Pons (tissue), 1 donor: ENCODE measurements around the gene NDUFB7.
"Not testable (repeated sequence)": the region's sequence is repeated elsewhere in the genome, so short reads cannot be mapped to it uniquely, and the experiment has no call there.

ENCODE experiments used
- DNase-seq: peaks from one replicate; pipeline ENCODE4 v3.0.0-alpha.2; 2016; ENCODE audit warnings: low spot score

NDUFB7 gene

DNA sequence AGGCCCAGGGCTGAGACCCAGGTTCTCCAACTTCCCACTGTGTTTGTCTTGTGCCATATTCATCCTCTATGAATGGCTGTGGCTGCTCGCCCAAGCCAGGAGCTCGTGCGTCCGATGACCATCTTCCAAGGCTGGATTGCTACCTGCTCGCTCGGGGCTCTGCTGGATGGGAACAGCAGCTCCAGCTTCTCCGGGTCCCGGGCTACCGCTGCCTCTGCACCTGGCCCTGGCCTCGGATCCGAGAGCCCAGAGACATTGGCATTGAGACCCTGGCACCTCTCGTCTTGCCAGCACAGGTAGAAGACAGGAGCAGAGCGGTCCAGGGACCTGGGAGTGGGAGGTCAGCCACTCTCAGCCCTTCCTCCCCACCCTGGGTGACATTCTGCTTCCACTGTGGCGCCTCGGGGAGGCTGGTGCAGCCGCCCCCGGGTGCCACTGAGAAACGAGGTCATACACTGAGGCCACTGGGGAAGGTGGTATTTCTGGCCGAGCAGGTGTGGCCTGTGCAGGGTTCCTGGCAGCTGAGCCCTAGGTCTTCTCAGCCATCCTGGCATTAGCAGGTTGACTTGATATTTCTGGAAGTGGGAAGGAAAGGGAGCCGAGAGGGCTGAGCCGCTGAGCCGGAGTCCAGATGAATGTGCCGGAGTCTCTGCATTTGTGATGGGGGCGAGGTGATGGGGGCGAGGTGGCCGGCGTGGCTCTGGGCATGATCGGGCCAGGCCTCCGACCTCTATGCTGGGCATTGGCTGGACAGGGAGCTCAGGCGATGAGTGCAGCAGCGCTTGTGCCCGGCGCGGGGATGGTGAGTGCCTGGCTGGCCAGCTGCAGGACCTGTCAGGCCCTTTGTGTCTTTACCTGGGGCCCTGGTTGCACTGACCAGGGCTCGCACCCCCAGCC lies 18.6 kb downstream of the NDUFB7 start:
- no peak for DNase-seq

DNA sequence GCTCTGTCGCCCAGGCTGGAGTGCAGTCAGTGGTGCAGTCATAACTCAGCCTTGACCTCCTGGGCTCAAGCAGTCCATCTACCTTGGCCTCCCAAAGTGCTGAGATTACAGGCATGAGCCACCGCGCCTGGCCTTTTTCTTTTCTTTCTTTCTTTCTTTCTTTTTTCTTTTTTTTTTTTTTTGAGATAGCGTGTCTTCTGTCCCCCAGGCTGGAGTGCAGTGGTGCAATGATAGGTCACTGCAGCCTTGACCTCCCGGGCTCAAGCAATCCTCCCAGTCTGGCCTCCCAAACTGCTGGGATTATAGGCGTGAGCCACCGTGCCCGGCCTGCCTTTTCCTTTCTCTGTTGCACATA lies 19.9 kb downstream of the NDUFB7 start:
- not testable (repeated sequence) for DNase-seq

DNA sequence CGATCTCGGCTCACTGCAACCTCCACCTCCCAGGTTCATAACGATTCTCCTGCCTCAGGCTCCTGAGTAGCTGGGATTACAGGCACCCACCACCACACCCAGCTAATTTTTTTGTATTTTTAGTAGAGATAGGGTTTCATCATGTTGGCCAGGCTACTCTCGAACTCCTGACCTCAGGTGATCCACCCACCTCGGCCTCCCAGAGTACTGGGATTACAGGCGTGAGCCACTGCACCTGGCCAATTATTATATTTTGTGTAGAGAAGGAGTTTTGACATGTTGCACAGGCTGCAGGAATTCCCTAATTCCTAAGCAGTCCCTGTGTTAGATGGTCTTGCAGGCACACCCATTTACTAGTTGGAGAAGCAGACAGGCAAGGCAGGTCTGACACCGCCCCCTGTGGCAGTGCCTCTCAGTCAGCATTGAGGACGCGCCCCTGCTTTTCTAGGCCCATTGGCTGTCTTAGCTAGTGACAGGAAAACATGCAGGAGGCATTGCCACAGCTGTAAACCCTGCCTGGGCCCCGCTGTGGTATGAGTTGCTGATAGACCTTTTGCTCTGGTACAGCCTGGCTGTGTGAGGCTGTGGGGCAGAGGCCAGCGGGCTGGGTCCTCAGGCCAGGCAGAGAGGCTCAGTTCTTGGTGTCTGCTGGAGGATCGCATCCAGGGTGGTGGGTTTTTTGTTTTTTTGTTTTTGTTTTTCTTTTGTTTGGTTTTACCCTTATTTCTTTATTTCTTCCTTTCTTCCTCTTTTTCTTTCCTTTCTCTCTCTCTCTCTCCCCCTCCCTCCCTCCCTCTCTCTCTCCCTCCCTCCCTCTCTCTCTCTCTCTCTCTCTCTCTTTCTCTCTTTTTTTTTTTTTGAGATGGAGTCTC lies 20.5 kb downstream of the NDUFB7 start:
- DNase-seq: peak; percentile 72

DNA sequence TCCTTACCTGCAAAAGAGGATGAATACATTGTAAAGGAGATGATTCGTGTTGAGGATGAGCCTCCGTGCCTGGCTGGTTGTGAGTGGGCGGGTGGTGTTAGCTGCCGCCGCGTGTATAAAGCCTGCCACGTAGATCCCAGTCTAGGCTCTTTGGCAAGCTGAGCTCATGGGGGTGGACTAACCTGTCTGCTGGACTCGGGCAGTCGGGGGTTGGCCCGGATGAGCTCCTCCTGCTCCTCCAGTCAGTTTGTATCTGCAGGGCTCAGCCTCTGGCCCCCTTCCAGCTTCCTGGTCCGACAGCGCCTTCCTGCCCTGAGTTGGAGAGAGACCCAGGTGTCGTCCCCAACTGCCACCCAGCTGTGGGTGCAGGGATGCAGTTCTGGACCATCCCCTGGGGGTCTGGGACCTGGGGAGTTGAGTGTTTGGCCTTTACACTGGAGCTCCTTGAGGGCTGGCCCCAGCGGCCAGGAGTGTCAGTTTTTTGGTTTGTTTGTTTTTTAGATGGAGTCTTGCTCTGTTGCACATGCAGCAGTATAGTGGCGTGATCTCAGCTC lies 21.6 kb downstream of the NDUFB7 start:
- DNase-seq: no peak

DNA sequence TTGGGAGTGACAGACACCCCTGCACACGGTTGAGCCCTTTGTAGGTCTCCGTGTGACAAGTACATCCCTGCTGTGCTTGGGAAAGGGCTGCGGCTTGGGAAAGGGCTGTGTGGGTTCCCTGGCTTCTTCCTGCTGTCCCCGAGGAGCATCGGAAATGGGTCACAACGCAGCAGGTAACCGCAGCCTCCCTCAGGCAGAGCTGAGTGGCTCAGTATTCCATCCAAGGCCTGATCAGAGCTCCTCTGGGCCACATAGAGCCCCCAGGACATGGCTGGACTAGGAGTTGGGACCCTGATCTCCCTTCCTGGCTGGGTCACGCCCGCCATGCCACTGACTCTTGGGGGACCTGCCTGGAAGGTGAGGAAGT lies 26.2 kb downstream of the NDUFB7 start:
- no peak for DNase-seq

- peak; percentile 96 for DNase-seq
Measured at GRCh38 chr19:14544977-14545715, 26.7 kb downstream of the NDUFB7 start.

- no peak for DNase-seq
Measured at GRCh38 chr19:14544047-14544446, 27.8 kb downstream of the NDUFB7 start.

GRCh38 chr19:14542711-14543328 lies 29.0 kb downstream of the NDUFB7 start:
- no peak for DNase-seq

DNA sequence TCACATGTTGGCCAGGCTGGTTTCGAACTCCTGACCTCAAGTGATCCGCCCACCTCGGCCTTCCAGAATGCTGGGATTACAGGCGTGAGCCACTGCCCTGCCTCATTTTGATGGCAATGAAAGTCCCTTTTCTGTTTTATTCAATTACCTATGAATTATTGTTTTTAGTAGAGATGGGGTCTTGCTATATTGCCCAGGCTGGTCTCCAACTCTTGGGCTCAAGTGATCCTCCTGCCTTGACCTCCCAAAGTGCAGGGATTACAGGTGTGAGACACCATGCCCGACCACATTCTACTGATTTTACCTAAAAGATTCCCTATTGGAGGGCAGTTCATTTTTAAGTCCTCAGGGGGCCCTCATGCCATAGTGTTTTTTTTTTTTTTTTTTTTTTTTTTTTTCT lies 29.9 kb downstream of the NDUFB7 start:
- not testable (repeated sequence) for DNase-seq

- no peak for DNase-seq
Measured at GRCh38 chr19:14540741-14541525, 30.9 kb downstream of the NDUFB7 start.

DNA sequence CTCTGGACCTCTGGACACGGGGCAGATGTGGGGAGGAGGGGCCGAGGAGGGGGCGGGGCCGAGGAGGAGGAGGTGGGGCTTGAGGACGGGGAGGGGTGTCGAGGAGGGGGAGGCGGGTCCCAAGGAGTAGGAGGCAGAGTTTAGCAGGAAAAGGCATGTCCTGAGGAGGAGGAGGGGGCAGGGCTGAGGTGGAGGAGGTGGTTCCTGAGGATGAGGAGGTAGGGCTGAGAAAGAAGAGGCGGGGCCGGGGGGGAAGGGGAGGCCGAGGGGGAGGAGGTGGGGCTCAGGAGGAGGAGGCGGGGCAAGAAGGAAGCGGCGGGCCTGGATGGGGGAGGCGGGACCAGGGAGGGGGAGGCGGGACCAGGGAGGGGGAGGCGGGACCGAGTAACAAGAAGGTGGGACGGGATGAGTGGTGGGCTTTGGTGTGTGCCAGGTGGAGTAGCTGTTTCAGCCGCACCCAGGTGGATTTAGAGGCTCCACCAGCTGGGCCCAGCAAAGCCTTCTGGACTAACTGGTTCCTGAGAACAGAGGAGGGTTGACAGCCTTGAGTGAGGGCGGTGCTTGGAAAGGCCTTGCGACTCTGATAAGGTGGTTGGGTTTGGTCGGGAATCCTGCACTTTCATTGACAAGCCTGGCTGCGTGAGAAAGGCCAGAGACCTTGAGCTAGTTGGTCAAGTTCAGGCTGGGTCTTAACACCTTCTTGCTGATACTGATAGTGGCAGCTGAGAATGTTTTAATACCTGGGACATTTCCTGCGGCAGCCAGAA lies 34.8 kb downstream of the NDUFB7 start:
- no peak for DNase-seq

GRCh38 chr19:14533450-14533849 lies 38.4 kb downstream of the NDUFB7 start:
- DNase-seq: no peak

GRCh38 chr19:14530506-14530905 lies 41.4 kb downstream of the NDUFB7 start:
- DNase-seq: no peak

DNA sequence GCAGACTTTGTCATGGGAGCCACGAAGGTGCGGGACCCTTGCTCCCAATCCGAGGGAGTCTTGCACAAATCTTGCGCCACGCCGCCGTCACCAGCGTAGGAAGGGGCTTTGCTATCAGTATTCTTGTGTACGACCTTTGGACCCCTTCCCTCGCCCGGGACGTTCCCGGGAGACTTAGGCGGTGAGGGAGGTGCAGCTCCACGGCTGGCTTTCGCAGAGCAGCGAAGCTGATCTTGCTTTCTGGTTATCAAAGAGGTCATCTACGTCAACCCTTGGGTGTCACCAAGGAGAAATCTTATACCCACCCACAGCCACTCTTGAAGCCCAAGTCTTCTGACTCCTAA lies 41.9 kb downstream of the NDUFB7 start:
- DNase-seq: no peak

GRCh38 chr19:14529254-14530004 lies 42.4 kb downstream of the NDUFB7 start, which contains the start of gene TECR:
TSS of gene TECR (plus strand) at chr19:14529594. CDS start at chr19:14529697, 103 bp downstream.
- peak; percentile 100 for DNase-seq

DNA sequence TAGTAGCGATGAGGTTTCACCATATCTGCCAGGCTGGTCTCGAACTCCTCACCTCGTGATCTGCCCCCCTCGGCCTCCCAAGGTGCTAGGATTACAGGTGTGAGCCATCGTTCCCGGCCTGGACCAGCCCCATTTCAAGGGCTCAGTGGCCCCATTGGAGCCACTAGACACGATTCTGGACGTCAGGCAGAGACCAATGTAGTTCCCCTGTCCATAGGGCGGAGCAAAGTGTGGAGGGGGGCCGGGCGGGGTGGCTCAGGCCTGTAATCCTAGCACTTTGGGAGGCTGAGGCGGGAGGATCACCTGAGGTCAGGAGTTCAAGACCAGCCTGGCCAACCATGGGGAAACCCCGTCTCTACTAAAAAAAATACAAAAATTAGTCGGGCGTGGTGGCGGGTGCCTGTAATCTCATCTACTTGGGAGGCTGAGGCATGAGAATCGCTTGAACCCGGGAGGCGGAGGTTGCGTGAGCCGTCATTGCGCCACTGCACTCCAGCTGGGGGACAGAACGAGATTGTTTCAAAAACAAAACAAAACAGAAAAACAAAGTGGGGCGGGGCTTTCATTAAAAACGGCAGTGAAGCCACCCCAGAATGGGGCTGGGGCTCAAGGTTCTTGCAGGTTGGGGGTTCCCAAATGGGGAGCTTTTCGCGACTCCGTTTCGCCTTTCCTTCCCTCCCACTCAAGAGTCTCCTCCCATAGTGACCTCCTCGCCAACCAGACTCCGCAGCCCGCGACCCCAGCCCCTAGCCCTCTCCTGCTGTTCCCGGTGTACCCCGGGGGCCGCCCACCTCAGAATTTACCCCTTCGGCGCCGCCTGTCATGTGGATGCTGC lies 43.2 kb downstream of the NDUFB7 start:
- DNase-seq: no peak

DNA sequence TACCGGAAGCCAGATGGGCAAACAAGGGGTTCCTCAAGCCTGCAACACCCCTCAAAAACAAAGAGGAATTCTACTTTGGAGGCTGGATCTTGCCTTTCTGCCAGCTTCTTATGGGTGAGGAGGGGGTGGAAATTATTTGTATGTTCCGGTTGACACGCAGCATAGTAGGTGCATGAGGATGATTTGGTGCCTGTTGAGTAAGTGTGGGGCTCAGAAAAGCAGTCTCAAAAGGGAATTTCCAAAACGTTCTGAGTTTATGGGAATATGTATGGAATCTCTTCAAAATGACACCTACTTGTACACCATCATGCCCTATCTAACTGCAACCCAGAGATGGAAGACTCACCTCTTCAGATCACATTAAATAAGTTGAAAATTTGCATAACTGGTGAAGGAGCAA lies 45.4 kb downstream of the NDUFB7 start:
- no peak for DNase-seq

- no peak for DNase-seq
Measured at GRCh38 chr19:14525729-14526128, 46.1 kb downstream of the NDUFB7 start.
